ENCODE measurements around the gene TGIF1. TPM values are rescaled to one million over a fixed set of nuclear protein-coding genes. Genes with fewer than 3 reads are reported as not detected.

The TGIF1 gene
- total and polyA plus RNA-seq, 9 of the 15 experiments (the other 6 are each of a cell fraction or from before 2014, with no cell fraction given): 16.1 to 77.7 (median 44.6) TPM

GRCh38 chr18:3449512-3450011, 410 bp upstream of the TGIF1 start (continued):
- TF ChIP-seq ZFPM2 (CRISPR knock-in tag; IDR thresholded peaks at IDR 0.05) (peak; percentile 8; the same call in 1 of the 2 replicates), BRD4 (IDR thresholded peaks at IDR 0.05) (no peak; the same call in 1 of the 2 replicates), SETDB1 (IDR thresholded peaks at IDR 0.05; ENCODE audit: low read length) (no peak), ZKSCAN3 (CRISPR knock-in tag; IDR thresholded peaks at IDR 0.05) (no peak), ZNF518B (CRISPR knock-in tag; IDR thresholded peaks at IDR 0.05) (no peak; the same call in 1 of the 2 replicates), NFXL1 (CRISPR knock-in tag; IDR thresholded peaks at IDR 0.05) (no peak), PHB (CRISPR knock-in tag; IDR thresholded peaks at IDR 0.05) (peak; percentile 78; the same call in 1 of the 2 replicates), HOXB6 (CRISPR knock-in tag; IDR thresholded peaks at IDR 0.05; ENCODE audit: borderline replicate concordance) (no peak), RBM15 (IDR thresholded peaks at IDR 0.05; ENCODE audit: insufficient read depth, low read length) (no peak), MYC (IDR thresholded peaks at IDR 0.05; ENCODE audit: low read depth, low read length) (peak; percentile 82; the same call in 1 of the 2 replicates), MYC (CRISPR knock-in tag; IDR thresholded peaks at IDR 0.05; ENCODE audit: borderline replicate concordance, low read depth) (no peak; the same call in 1 of the 2 replicates), TEAD2 (tag; IDR thresholded peaks at IDR 0.05) (no peak), BACH1 (tag; IDR thresholded peaks at IDR 0.05) (no peak), RBM22 (IDR thresholded peaks at IDR 0.05; ENCODE audit: low read depth, low read length, poor library complexity, severe bottlenecking) (peak; percentile 18), ZNF24 (IDR thresholded peaks at IDR 0.05) (no peak), PYGO2 (tag; IDR thresholded peaks at IDR 0.05) (no peak), WHSC1 (IDR thresholded peaks at IDR 0.05; ENCODE audit: low read length) (no peak), ZNF449 (CRISPR knock-in tag; IDR thresholded peaks at IDR 0.05) (no peak), CGGBP1 (CRISPR knock-in tag; IDR thresholded peaks at IDR 0.05) (no peak), SP1 (CRISPR knock-in tag; IDR thresholded peaks at IDR 0.05) (no peak; the same call in 1 of the 2 replicates), KDM4B (IDR thresholded peaks at IDR 0.05; ENCODE audit: borderline replicate concordance in 2 of 2, low read depth in 1 of 2) (0 out of 4 replicates have a peak, but pooled peaks of 1 of the 2 experiments have one; percentile 21), ZNF79 (CRISPR knock-in tag; IDR thresholded peaks at IDR 0.05; ENCODE audit: low read depth) (no peak), ZNF780A (CRISPR knock-in tag; IDR thresholded peaks at IDR 0.05) (0 out of 2 replicates have a peak, but pooled peaks have one; percentile 57), ZNF512 (tag; IDR thresholded peaks at IDR 0.05) (no peak)

All from K562 (cell line).